Fibroblast of villous mesenchyme (primary cell): ENCODE measurements around the gene OGFOD1. TPM values are rescaled to one million over a fixed set of nuclear protein-coding genes. Genes with fewer than 3 reads are reported as not detected.
A peak's percentile ranks its signal among the peaks of the same experiment; 100 is the strongest.

Experiments
- DNase-seq: peaks from one replicate; pipeline ENCODE4 v3.0.0-alpha.2; 2010; ENCODE audit warnings: low read depth
- H3K4me3 ChIP-seq: 2 replicates; pipeline ENCODE4 v1.5.1; 2011; ENCODE audit warnings: low read depth, mild to moderate bottlenecking, low read length
- CTCF ChIP-seq: IDR thresholded peaks from 2 replicates; pipeline ENCODE4 v1.5.1; 2012; ENCODE audit warnings: low read depth, mild to moderate bottlenecking, low read length; ENCODE audit not compliant: insufficient read depth
- total RNA-seq: library from RNA; depleted of rRNA; stranded (reverse); fragments of >200 nt; gene quantifications from 2 replicates; pipeline ENCODE4 v1.2.3, GENCODE V29; 2012

OGFOD1 gene
- total RNA-seq, 1 donor: 65.6 TPM

GRCh38 chr16:56510544-56510943 is 59.2 kb downstream of the OGFOD1 start:
- no peak overlapping the region for H3K4me3 ChIP-seq
- no peak for DNase-seq
- TF ChIP-seq CTCF: no peak

GRCh38 chr16:56512025-56512424 is 60.7 kb downstream of the OGFOD1 start:
- TF ChIP-seq CTCF: no peak
- no peak overlapping the region for H3K4me3 ChIP-seq
- DNase-seq: no peak

GRCh38 chr16:56513091-56513490 is 61.7 kb downstream of the OGFOD1 start:
- TF ChIP-seq CTCF: no peak
- H3K4me3 ChIP-seq: no peak overlapping the region
- no peak for DNase-seq

GRCh38 chr16:56513972-56514371 is 62.6 kb downstream of the OGFOD1 start:
- DNase-seq: peak; percentile 71
- peak; percentile 73 for TF ChIP-seq CTCF
- no peak overlapping the region for H3K4me3 ChIP-seq

GRCh38 chr16:56514845-56515244 is 63.5 kb downstream of the OGFOD1 start:
- TF ChIP-seq CTCF: no peak
- no peak for DNase-seq

GRCh38 chr16:56515665-56516064 is 64.3 kb downstream of the OGFOD1 start:
- no peak for TF ChIP-seq CTCF
- no peak overlapping the region for H3K4me3 ChIP-seq
- no peak for DNase-seq

More at GRCh38 chr16:56514845-56515244, 63.5 kb downstream of the OGFOD1 start:
- H3K4me3 ChIP-seq: no peak overlapping the region

GRCh38 chr16:56517206-56517605 is 65.9 kb downstream of the OGFOD1 start:
- no peak overlapping the region for H3K4me3 ChIP-seq
- no peak for TF ChIP-seq CTCF
- no peak for DNase-seq
